HL-60/S4 (cell line): ENCODE measurements around the gene TMEM39B.
"Not testable (repeated sequence)": the region's sequence is repeated elsewhere in the genome, so short reads cannot be mapped to it uniquely, and the experiment has no call there.

Experiments
- in situ Hi-C: fragments of 300-500 bp; cut with MboI; formaldehyde crosslinking; loops from 2 replicates; pipeline ENCODE4 v1.14.3; 2022; ENCODE audit warnings: low sequenced_read_pairs

The TMEM39B gene

GRCh38 chr1:32068957-32069588 lies 3.7 kb upstream of the TMEM39B start:
- in situ Hi-C loops = no loop called here

- in situ Hi-C loops = no loop called here
Measured at GRCh38 chr1:32071758-32072621, 749 bp upstream of the TMEM39B start.

DNA sequence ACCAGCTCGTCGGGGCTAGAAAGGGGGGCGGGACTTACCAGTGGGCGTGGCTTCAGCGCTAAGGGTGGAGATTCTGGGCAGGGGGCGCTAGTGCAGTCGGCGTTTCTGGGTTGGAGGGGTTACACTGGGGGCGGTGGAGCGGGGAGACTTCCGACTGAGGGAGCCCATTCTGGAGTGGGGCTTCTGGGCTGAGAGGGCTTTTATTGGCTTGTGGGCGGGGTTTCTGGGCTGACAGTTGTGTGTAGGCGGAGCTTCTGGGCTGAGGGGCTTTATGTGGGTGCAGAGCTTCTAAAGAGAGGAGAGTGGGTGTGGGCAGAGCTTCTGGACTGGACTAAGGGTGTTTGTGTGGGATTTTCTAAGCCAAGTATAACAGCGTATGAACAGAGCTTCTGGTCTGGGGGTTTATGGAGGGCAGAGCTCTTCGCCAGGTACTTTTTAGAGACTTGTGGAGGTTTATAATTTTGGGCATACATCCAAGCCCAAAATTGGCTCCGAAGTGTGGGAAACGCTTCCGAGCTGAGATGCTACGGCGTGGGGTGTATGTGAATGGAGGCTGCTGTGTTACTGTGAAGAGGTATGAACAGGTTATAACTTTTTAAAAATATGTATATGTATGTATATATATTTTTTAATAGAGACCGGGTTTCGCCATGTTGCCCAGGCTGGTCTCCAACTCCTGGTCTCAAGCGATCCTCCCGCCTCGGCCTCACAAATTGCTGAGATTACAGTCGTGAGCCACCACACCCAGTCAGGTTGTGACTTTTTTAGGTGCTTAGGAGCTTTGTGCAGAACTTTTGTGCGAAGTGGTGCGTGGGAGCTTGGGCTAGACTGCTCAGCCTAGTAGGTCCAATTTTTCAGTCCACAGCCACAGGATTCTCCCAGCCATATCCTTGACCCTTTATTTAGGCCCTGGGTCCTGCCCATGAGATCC lies 825 bp downstream of the TMEM39B start:
- in situ Hi-C loops = no loop called here

- in situ Hi-C loops = no loop called here
Measured at GRCh38 chr1:32074841-32075240, 2.1 kb downstream of the TMEM39B start.

GRCh38 chr1:32077451-32077850 lies 4.7 kb downstream of the TMEM39B start:
- in situ Hi-C loops = no loop called here

GRCh38 chr1:32082022-32082421 lies 9.3 kb downstream of the TMEM39B start:
- in situ Hi-C loops = no loop called here

GRCh38 chr1:32086381-32086780 lies 13.6 kb downstream of the TMEM39B start:
- in situ Hi-C loops = not testable (repeated sequence)

DNA sequence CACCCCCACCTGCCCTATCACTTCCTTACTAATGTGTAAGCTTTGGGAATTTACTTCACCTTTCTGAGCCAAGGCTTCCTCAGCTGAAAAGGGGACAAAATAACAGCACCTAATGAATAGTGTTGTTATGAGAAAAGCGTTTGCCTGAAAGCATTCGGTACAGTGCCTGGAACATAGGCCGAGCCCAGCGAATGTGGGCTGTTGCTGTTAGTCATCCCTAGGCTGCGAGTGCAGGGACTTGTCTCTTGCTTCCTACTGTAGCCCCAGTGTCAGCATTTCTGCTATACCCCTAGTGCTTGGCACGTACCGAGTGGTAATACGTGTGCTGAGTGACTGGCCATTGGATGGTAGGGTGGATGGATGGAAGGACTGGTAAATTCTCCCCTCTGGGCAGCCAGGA lies 18.4 kb downstream of the TMEM39B start:
- in situ Hi-C loops = no loop called here

GRCh38 chr1:32091591-32091990 lies 18.9 kb downstream of the TMEM39B start:
- in situ Hi-C loops = no loop called here

DNA sequence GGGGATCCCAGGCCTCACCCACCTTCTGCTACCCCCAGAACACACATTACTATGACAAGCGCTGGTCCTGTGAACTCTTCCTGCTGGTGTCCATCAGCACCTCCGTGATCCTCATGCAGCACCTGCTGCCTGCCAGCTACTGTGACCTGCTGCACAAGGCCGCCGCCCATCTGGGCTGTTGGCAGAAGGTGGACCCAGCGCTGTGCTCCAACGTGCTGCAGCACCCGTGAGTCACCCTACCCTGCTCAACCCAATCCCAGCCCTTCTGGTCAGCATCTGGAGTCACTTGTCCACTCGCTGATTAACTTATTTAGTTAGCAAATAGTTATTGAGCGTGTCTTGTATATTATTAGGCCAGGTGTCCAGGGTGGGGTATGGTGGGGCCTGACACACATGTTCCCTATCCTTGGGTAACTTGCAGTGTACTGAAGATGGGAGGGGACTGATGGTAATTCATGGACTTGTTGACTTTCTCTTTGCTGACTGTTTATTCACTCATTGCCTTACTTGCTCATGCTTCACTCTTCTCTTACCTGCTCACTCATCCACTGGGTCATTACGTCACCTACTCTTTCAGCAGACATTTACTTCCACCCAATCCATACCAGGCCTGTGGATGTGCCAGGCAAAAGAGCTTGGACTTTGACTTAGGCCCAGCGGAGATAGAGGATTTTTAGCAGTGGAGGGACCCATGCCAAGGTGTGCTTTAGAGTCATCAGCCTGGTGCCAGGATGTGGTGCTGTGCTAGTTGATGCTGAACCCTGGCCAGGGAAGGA lies 22.2 kb downstream of the TMEM39B start:
- in situ Hi-C loops = no loop called here

DNA sequence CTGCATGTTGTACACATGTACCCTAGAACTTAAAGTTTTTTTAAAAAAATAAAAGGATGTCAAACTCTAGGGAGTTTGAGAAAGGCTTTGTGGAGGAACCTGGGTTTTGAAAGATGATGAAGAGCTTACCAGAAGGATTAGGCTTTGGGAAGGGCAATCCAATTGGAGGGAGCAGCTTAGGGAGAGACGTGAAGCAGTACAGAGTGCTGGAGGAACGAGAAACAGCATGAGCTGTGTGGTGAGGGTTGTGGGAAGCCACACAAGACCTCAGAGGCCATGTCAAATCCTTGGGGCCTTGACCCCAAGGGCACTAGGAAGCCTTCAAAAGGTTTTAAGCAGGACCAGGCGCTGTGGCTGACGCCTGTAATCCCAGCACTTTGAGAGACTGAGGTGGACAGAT lies 26.7 kb downstream of the TMEM39B start:
- in situ Hi-C loops = no loop called here

GRCh38 chr1:32100359-32100758 lies 27.6 kb downstream of the TMEM39B start:
- in situ Hi-C loops = no loop called here

GRCh38 chr1:32100807-32101708 lies 28.3 kb downstream of the TMEM39B start:
- in situ Hi-C loops = no loop called here

- in situ Hi-C loops = no loop called here
Measured at GRCh38 chr1:32104127-32104526, 31.4 kb downstream of the TMEM39B start.

GRCh38 chr1:32105338-32105737 lies 32.6 kb downstream of the TMEM39B start:
- in situ Hi-C loops = no loop called here

- in situ Hi-C loops = no loop called here
Measured at GRCh38 chr1:32106663-32107275, 34.0 kb downstream of the TMEM39B start.

GRCh38 chr1:32107742-32108661 lies 35.3 kb downstream of the TMEM39B start, which contains the start of gene KPNA6:
Gene KPNA6, plus strand, starts transcription at chr1:32108056. Its CDS starts 75 bp downstream, at chr1:32108131.
- in situ Hi-C loops = no loop called here

GRCh38 chr1:32111040-32111623 lies 38.4 kb downstream of the TMEM39B start:
- in situ Hi-C loops = no loop called here
